Erythroblast (primary cell): ENCODE measurements around the gene CPXM2.

Experiments used
- GATA1 ChIP-seq: IDR thresholded peaks from 2 replicates; pipeline ENCODE4 v1.6.1; 2011; ENCODE audit warnings: low read depth, mild to moderate bottlenecking, control low read depth, low read length, moderate library complexity
- POLR2A ChIP-seq: IDR thresholded peaks from 2 replicates; pipeline ENCODE4 v1.6.1; 2011; ENCODE audit warnings: mild to moderate bottlenecking, low read length

GRCh38 chr10:123724747-123725146 lies 166.9 kb downstream of the CPXM2 start:
- TF ChIP-seq POLR2A (no peak), GATA1 (no peak)
